HEK293 (cell line): Measurements from ENCODE around the gene RBM42.

Source experiments
- GLIS2 ChIP-seq: fragments of 450-650 bp; formaldehyde crosslinking; IDR thresholded peaks from 2 replicates; pipeline ENCODE4 v1.5.1; 2016; ENCODE audit warnings: missing biosample characterization, missing genetic modification characterization
- IKZF3 ChIP-seq: fragments of 450-650 bp; IDR thresholded peaks from 2 replicates; pipeline ENCODE4 v1.5.0; 2018; ENCODE audit warnings: missing biosample characterization, mild to moderate bottlenecking, missing genetic modification characterization, moderate library complexity
- KLF1 ChIP-seq: fragments of 450-650 bp; formaldehyde crosslinking; IDR thresholded peaks from 2 replicates; pipeline ENCODE4 v1.5.1; 2016; ENCODE audit warnings: missing biosample characterization, missing genetic modification characterization
- KLF9 ChIP-seq: fragments of 450-650 bp; formaldehyde crosslinking; IDR thresholded peaks from 2 replicates; pipeline ENCODE4 v1.5.1; 2016; ENCODE audit warnings: missing biosample characterization, missing genetic modification characterization, low read depth
- MZF1 ChIP-seq: fragments of 450-650 bp; formaldehyde crosslinking; IDR thresholded peaks from 2 replicates; pipeline ENCODE4 v1.5.1; 2017; ENCODE audit warnings: missing biosample characterization, missing genetic modification characterization, borderline replicate concordance
- PRDM1 ChIP-seq: fragments of 450-650 bp; formaldehyde crosslinking; IDR thresholded peaks from 2 replicates; pipeline ENCODE4; 2016; ENCODE audit warnings: missing biosample characterization, missing genetic modification characterization
- REST ChIP-seq: fragments of 450-650 bp; formaldehyde crosslinking; IDR thresholded peaks from 2 replicates; pipeline ENCODE4 v1.5.1; 2016; ENCODE audit warnings: missing biosample characterization, missing genetic modification characterization
- SALL2 ChIP-seq: fragments of 450-650 bp; formaldehyde crosslinking; IDR thresholded peaks from 2 replicates; pipeline ENCODE4 v1.5.0; 2017; ENCODE audit warnings: missing biosample characterization, mild to moderate bottlenecking, missing genetic modification characterization, borderline replicate concordance
- TCF7L2 ChIP-seq: IDR thresholded peaks from 2 replicates; pipeline ENCODE4 v1.6.1; 2011; ENCODE audit warnings: low read depth, mild to moderate bottlenecking, inconsistent platforms, low read length, moderate library complexity, borderline replicate concordance
- YY1 ChIP-seq: fragments of 450-650 bp; formaldehyde crosslinking; IDR thresholded peaks from 2 replicates; pipeline ENCODE4 v1.5.1; 2018; ENCODE audit warnings: missing biosample characterization, missing genetic modification characterization
- ZFHX2 ChIP-seq: fragments of 450-650 bp; formaldehyde crosslinking; conservative IDR thresholded peaks from 2 replicates; pipeline ENCODE4 v1.5.1; 2016; ENCODE audit warnings: missing biosample characterization, missing genetic modification characterization
- ZFP37 ChIP-seq: fragments of 450-650 bp; formaldehyde crosslinking; IDR thresholded peaks from 2 replicates; pipeline ENCODE4 v1.5.1; 2016; ENCODE audit warnings: missing biosample characterization, missing genetic modification characterization
- ZNF169 ChIP-seq: fragments of 450-650 bp; formaldehyde crosslinking; IDR thresholded peaks from 2 replicates; pipeline ENCODE4 v1.5.1; 2016; ENCODE audit warnings: missing biosample characterization, missing genetic modification characterization
- ZNF2 ChIP-seq: fragments of 450-650 bp; formaldehyde crosslinking; IDR thresholded peaks from 2 replicates; pipeline ENCODE4 v1.5.1; 2016; ENCODE audit warnings: missing biosample characterization, missing genetic modification characterization
- ZNF266 ChIP-seq: fragments of 450-650 bp; formaldehyde crosslinking; IDR thresholded peaks from 2 replicates; pipeline ENCODE4 v1.5.1; 2016; ENCODE audit warnings: missing biosample characterization, missing genetic modification characterization, low read depth
- ZNF302 ChIP-seq: fragments of 450-650 bp; formaldehyde crosslinking; IDR thresholded peaks from 2 replicates; pipeline ENCODE4 v1.5.1; 2016; ENCODE audit warnings: missing biosample characterization, missing genetic modification characterization, low read depth
- ZNF324 ChIP-seq: fragments of 450-650 bp; formaldehyde crosslinking; IDR thresholded peaks from 2 replicates; pipeline ENCODE4 v1.5.1; 2016; ENCODE audit warnings: missing biosample characterization, missing genetic modification characterization
- ZNF391 ChIP-seq: fragments of 450-650 bp; formaldehyde crosslinking; IDR thresholded peaks from 2 replicates; pipeline ENCODE4 v1.5.1; 2016; ENCODE audit warnings: low read depth, missing biosample characterization, missing genetic modification characterization, borderline replicate concordance
- ZNF416 ChIP-seq: fragments of 450-650 bp; formaldehyde crosslinking; IDR thresholded peaks from 2 replicates; pipeline ENCODE4 v1.5.1; 2016; ENCODE audit warnings: missing biosample characterization, missing genetic modification characterization
- ZNF449 ChIP-seq: fragments of 450-650 bp; formaldehyde crosslinking; IDR thresholded peaks from 2 replicates; pipeline ENCODE4 v1.5.1; 2017; ENCODE audit warnings: missing biosample characterization, mild to moderate bottlenecking, missing genetic modification characterization, moderate library complexity
- ZNF555 ChIP-seq: fragments of 450-650 bp; formaldehyde crosslinking; conservative IDR thresholded peaks from 2 replicates; pipeline ENCODE4 v1.5.1; 2017; ENCODE audit warnings: missing biosample characterization, mild to moderate bottlenecking, missing genetic modification characterization, inconsistent platforms
- ZNF558 ChIP-seq: fragments of 450-650 bp; formaldehyde crosslinking; IDR thresholded peaks from 2 replicates; pipeline ENCODE4 v1.5.1; 2016; ENCODE audit warnings: missing biosample characterization, missing genetic modification characterization
- ZNF585B ChIP-seq: fragments of 450-650 bp; formaldehyde crosslinking; IDR thresholded peaks from 2 replicates; pipeline ENCODE4 v1.5.1; 2016; ENCODE audit warnings: missing biosample characterization, missing genetic modification characterization
- ZNF610 ChIP-seq: fragments of 450-650 bp; formaldehyde crosslinking; IDR thresholded peaks from 2 replicates; pipeline ENCODE4 v1.5.1; 2016; ENCODE audit warnings: missing biosample characterization, missing genetic modification characterization, borderline replicate concordance
- ZNF660 ChIP-seq: fragments of 450-650 bp; IDR thresholded peaks from 2 replicates; pipeline ENCODE4 v1.5.1; 2018; ENCODE audit warnings: missing biosample characterization, mild to moderate bottlenecking, missing genetic modification characterization
- ZNF670 ChIP-seq: fragments of 450-650 bp; formaldehyde crosslinking; IDR thresholded peaks from 2 replicates; pipeline ENCODE4 v1.5.1; 2016; ENCODE audit warnings: missing biosample characterization, missing genetic modification characterization, low read depth
- ZNF704 ChIP-seq: fragments of 450-650 bp; formaldehyde crosslinking; IDR thresholded peaks from 2 replicates; pipeline ENCODE4 v1.5.1; 2016; ENCODE audit warnings: missing biosample characterization, missing genetic modification characterization
- ZNF777 ChIP-seq: fragments of 450-650 bp; formaldehyde crosslinking; IDR thresholded peaks from 2 replicates; pipeline ENCODE4 v1.5.1; 2017; ENCODE audit warnings: missing biosample characterization, missing genetic modification characterization, borderline replicate concordance
- ZXDB ChIP-seq: fragments of 450-650 bp; formaldehyde crosslinking; IDR thresholded peaks from 2 replicates; pipeline ENCODE4 v1.5.1; 2016; ENCODE audit warnings: missing biosample characterization, missing genetic modification characterization
- TF ChIP-seq, protein P1 (sequence below): fragments of 450-650 bp; formaldehyde crosslinking; IDR thresholded peaks from 2 replicates; pipeline ENCODE4 v1.5.1; 2017; ENCODE audit warnings: missing biosample characterization, missing genetic modification characterization

RBM42 gene

GRCh38 chr19:35648017-35648961, 19.5 kb downstream of the RBM42 start, which contains the start of gene COX6B1 (continued):
- no peak for TF ChIP-seq ZNF302 (tag by site-specific recombination)
- TF ChIP-seq ZNF266 (tag by site-specific recombination) = no peak
- TF ChIP-seq ZNF610 (tag by site-specific recombination) = peak; percentile 90
- no peak for TF ChIP-seq ZFHX2 (tag by site-specific recombination)
- TF ChIP-seq YY1 (tag by site-specific recombination) = no peak; the same call in 1 of the 2 replicates
- TF ChIP-seq ZFP37 (tag by site-specific recombination) = peak; percentile 82; the same call in 1 of the 2 replicates
- TF ChIP-seq ZNF585B (tag by site-specific recombination) = no peak
- no peak for TF ChIP-seq TCF7L2
- TF ChIP-seq ZNF660 (tag by site-specific recombination) = 0 out of 2 replicates have a peak, but pooled peaks have one; percentile 28
- TF ChIP-seq MZF1 (tag by site-specific recombination) = no peak
- TF ChIP-seq ZNF777 (tag by site-specific recombination) = no peak
- TF ChIP-seq ZNF391 (tag by site-specific recombination) = no peak
- TF ChIP-seq ZNF2 (tag by site-specific recombination) = peak; percentile 61; the same call in 1 of the 2 replicates
- TF ChIP-seq ZNF449 = no peak
- TF ChIP-seq PRDM1 (tag by site-specific recombination) = peak; percentile 97
- TF ChIP-seq REST = no peak; the same call in 1 of the 2 replicates
- no peak for TF ChIP-seq IKZF3 (tag by site-specific recombination)
- TF ChIP-seq ZNF169 (tag by site-specific recombination) = no peak
- TF ChIP-seq ZNF324 = no peak
- no peak for TF ChIP-seq ZNF558
- TF ChIP-seq ZNF704 = no peak
- TF ChIP-seq GLIS2 = peak; percentile 81
- TF ChIP-seq ZNF555 (tag by site-specific recombination) = no peak
- peak; percentile 85 for TF ChIP-seq ZXDB (tag by site-specific recombination)
- TF ChIP-seq ZNF670 (tag by site-specific recombination) = no peak
- TF ChIP-seq ZNF416 (tag by site-specific recombination) = no peak
- TF ChIP-seq KLF9 (tag by site-specific recombination) = 0 out of 2 replicates have a peak, but pooled peaks have one; percentile 26
- TF ChIP-seq, protein P1, sequence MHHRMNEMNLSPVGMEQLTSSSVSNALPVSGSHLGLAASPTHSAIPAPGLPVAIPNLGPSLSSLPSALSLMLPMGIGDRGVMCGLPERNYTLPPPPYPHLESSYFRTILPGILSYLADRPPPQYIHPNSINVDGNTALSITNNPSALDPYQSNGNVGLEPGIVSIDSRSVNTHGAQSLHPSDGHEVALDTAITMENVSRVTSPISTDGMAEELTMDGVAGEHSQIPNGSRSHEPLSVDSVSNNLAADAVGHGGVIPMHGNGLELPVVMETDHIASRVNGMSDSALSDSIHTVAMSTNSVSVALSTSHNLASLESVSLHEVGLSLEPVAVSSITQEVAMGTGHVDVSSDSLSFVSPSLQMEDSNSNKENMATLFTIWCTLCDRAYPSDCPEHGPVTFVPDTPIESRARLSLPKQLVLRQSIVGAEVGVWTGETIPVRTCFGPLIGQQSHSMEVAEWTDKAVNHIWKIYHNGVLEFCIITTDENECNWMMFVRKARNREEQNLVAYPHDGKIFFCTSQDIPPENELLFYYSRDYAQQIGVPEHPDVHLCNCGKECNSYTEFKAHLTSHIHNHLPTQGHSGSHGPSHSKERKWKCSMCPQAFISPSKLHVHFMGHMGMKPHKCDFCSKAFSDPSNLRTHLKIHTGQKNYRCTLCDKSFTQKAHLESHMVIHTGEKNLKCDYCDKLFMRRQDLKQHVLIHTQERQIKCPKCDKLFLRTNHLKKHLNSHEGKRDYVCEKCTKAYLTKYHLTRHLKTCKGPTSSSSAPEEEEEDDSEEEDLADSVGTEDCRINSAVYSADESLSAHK (tag by site-specific recombination) = no peak
- 0 out of 2 replicates have a peak, but pooled peaks have one; percentile 13 for TF ChIP-seq KLF1
- no peak for TF ChIP-seq SALL2
